Measurements from ENCODE around the gene NAV1.

DNA sequence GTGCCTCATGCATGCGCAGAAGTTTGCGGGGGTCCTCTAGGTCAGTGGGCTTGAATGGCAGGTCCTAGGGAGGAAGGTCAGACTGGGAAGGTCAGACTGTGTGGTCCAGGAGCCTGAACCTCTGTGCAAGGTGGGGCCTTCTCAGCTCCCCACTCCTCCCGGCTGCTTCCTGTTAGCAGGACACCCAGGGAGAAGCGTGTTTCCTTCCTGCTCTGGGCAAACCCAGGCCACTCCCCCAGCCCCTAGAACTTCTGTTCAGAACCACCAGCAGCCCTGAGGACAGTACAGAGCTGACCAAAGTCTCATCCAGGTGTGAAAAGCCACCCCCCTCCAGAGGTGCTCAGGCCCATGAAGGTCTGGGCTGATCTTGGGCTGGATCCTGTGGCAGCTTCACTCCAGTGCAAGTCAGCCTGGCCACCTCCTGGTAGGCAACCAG lies 29.9 kb downstream of the NAV1 start:
- TF ChIP-seq, protein P1, sequence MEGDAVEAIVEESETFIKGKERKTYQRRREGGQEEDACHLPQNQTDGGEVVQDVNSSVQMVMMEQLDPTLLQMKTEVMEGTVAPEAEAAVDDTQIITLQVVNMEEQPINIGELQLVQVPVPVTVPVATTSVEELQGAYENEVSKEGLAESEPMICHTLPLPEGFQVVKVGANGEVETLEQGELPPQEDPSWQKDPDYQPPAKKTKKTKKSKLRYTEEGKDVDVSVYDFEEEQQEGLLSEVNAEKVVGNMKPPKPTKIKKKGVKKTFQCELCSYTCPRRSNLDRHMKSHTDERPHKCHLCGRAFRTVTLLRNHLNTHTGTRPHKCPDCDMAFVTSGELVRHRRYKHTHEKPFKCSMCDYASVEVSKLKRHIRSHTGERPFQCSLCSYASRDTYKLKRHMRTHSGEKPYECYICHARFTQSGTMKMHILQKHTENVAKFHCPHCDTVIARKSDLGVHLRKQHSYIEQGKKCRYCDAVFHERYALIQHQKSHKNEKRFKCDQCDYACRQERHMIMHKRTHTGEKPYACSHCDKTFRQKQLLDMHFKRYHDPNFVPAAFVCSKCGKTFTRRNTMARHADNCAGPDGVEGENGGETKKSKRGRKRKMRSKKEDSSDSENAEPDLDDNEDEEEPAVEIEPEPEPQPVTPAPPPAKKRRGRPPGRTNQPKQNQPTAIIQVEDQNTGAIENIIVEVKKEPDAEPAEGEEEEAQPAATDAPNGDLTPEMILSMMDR (IDR thresholded peaks at IDR 0.05), result no peak
- TF ChIP-seq POLR2A (IDR thresholded peaks at IDR 0.05), result no peak

All from heart left ventricle (tissue), 13 donors.